GM12801 (cell line): ENCODE data around the gene USP3.

Experiments
- CTCF ChIP-seq: IDR thresholded peaks from one replicate; pipeline ENCODE4 v1.5.1; 2011; ENCODE audit warnings: control low read depth; ENCODE audit not compliant: insufficient read length; ENCODE audit errors: extremely low read depth

The USP3 gene

DNA sequence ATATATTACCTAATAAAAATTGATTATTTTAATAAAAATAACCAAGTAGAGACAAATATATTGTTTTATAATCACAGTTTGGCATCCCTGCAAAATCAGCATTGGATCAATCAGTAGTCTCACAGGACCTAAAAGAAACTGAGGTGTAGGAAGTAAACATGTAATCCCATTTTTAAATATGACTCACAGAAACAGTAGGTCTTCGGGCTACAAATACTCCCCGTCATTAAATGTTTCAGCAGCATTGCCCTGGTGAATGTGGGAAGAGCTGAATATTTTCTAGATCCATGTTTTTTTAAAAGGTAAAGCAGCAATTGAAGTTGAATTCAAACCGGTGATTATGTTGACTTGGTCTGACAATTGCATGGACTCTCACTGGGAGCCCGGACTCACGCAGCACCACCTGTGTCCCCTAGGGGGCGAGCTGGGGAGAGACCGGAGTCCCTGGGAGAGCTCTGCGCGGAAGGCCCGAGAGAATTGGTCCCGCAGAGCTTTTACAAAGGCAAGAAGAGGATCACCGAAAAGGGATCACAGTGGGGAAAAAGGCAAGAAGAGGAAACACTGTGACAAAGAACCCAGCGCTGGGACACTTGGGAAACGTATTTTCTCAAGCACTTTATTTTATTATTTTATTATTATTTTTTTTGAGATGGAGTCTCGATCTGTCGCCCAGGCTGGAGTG, 17.2 kb upstream of the USP3 start:
- peak; percentile 55 for TF ChIP-seq CTCF

- no peak for TF ChIP-seq CTCF
Measured at GRCh38 chr15:63488398-63488960, 15.9 kb upstream of the USP3 start.

GRCh38 chr15:63489352-63489751, 15.0 kb upstream of the USP3 start:
- TF ChIP-seq CTCF, result no peak

DNA sequence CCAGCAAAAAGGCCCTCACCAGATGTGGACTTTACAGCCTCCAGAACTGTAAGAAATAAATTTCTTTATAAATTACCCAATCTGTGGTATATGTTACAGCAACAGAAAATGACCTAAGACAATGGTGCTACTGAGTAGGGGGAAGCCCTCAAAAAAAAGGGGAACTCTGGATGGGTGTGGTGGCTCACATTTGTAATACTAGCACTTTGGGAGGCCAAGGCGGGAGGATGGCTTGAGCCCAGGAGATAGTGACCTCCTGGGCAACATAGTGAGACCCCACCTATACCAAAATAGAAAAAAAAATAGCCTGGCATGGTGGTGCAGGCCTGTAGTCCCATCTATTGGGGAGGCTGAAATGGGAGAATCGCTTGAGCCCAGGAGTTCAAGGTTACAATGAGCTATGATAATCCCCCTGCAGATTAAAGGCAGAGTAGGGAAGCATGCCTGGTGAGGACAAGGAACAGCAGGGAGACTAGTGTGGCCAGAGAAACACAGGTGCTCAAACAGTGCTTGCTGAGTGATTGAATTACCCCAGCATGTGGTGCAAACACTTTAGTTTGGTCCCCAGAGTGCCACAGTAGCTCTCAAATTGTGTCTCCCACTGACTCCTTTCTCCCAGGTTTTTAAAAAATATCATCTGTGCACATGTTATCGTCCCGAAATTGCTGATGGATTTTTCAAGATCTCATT, 13.9 kb upstream of the USP3 start:
- TF ChIP-seq CTCF, result no peak

- no peak for TF ChIP-seq CTCF
Measured at GRCh38 chr15:63491116-63491827, 13.1 kb upstream of the USP3 start.

GRCh38 chr15:63491979-63492378, 12.4 kb upstream of the USP3 start:
- no peak for TF ChIP-seq CTCF

- TF ChIP-seq CTCF, result no peak
Measured at GRCh38 chr15:63492541-63493077, 11.8 kb upstream of the USP3 start.
